Right atrium auricular region (tissue), 2 donors: Measurements from ENCODE around the gene CRB3. TPM values are rescaled to one million over a fixed set of nuclear protein-coding genes. Genes with fewer than 3 reads are reported as not detected.

ENCODE experiments used
- DNase-seq: peaks from one replicate; pipeline ENCODE4 v3.0.0-alpha.2; 2019; ENCODE audit warnings: low spot score
- H3K27ac ChIP-seq, 2 donors: fragments of 200-600 bp; sonication (generic); 1 replicate in 1 of 2; 2 replicates in 1 of 2; pipeline ENCODE4 v1.5.1; 2016 to 2019
- H3K27me3 ChIP-seq, 2 donors: fragments of 200-600 bp; sonication (generic); one replicate each; pipeline versions ENCODE4 v1.5.1 to v1.6.0; 2017 to 2019
- H3K36me3 ChIP-seq: fragments of 200-600 bp; sonication (generic); one replicate; pipeline ENCODE4 v1.5.1; 2016
- H3K4me1 ChIP-seq, 2 donors: fragments of 200-600 bp; sonication (generic); one replicate each; pipeline versions ENCODE4 v1.5.1 to v1.6.0; 2017 to 2019
- H3K4me3 ChIP-seq, 2 donors: fragments of 200-600 bp; sonication (generic); 1 replicate in 1 of 2; 2 replicates in 1 of 2; pipeline ENCODE4 v1.5.1; 2017 to 2019; ENCODE audit warnings: mild to moderate bottlenecking in 1 of 2, moderate library complexity in 1 of 2
- H3K9me3 ChIP-seq, 2 donors: fragments of 200-600 bp; sonication (generic); one replicate each; pipeline ENCODE4 v1.5.1; 2019
- CTCF ChIP-seq, 2 donors: fragments of 200-600 bp; sonication (generic); IDR thresholded peaks; one replicate each; pipeline ENCODE4 v1.5.1; 2019; ENCODE audit warnings: antibody characterized with exemption in 2 of 2
- total RNA-seq, 2 donors: library from RNA; depleted of rRNA; stranded (reverse); fragments of >200 nt; gene quantifications; one replicate each; pipeline ENCODE4 v1.1.0, GENCODE V29; 2016

The CRB3 gene
- total RNA-seq, 2 donors from 2014 or later, result 0.33 to 2.5 TPM

GRCh38 chr19:6443986-6444385, 20.1 kb upstream of the CRB3 start:
- H3K9me3 ChIP-seq, result peaks cover 0 to 6% of the 10 kb centered on the region in 2 donors
- no peaks in the 10 kb centered on the region for H3K27me3 ChIP-seq
- no peak for TF ChIP-seq CTCF (IDR thresholded peaks at IDR 0.05)
- peaks cover 10% of the 10 kb centered on the region for H3K36me3 ChIP-seq
- no peaks in the 10 kb centered on the region for H3K4me1 ChIP-seq
- no peak overlapping the region for H3K4me3 ChIP-seq
- no peak overlapping the region for H3K27ac ChIP-seq
- DNase-seq, result no peak

- no peak for DNase-seq
- Histone ChIP-seq H3K4me3 (no peak overlapping the region), H3K27ac (no peak overlapping the region), H3K36me3 (peaks cover 15% of the 10 kb centered on the region), H3K9me3 (peaks cover 0 to 6% of the 10 kb centered on the region in 2 donors), H3K27me3 (no peaks in the 10 kb centered on the region), H3K4me1 (no peaks in the 10 kb centered on the region)
- no peak for TF ChIP-seq CTCF (IDR thresholded peaks at IDR 0.05)
Observed at GRCh38 chr19:6446452-6446851, 17.6 kb upstream of the CRB3 start.

DNA sequence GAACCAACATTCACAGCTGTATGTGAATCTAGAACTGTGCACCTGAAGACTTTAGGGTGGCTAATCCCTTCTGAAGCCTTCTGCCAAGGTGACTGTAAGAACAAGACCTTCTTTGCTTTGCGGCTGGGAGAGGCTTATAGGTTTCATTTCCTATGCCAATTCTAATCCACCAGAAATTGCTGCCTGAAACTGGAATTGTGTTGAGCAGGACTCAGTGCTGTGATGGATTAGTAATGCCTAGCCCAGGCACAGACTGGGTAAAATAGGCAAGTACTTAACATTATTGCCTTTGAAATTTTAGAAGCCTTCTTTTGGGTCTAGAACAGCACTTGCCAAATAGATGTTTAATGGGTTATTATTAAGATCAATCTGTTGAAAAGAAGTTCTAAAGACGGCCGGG, 16.0 kb upstream of the CRB3 start:
- no peak for DNase-seq
- no peak overlapping the region for H3K4me3 ChIP-seq
- H3K27me3 ChIP-seq, result no peaks in the 10 kb centered on the region
- no peak for TF ChIP-seq CTCF (IDR thresholded peaks at IDR 0.05)
- peaks cover 25% of the 10 kb centered on the region for H3K36me3 ChIP-seq
- no peaks in the 10 kb centered on the region for H3K4me1 ChIP-seq
- H3K9me3 ChIP-seq, result peaks cover 0 to 6% of the 10 kb centered on the region in 2 donors
- no peak overlapping the region for H3K27ac ChIP-seq

DNA sequence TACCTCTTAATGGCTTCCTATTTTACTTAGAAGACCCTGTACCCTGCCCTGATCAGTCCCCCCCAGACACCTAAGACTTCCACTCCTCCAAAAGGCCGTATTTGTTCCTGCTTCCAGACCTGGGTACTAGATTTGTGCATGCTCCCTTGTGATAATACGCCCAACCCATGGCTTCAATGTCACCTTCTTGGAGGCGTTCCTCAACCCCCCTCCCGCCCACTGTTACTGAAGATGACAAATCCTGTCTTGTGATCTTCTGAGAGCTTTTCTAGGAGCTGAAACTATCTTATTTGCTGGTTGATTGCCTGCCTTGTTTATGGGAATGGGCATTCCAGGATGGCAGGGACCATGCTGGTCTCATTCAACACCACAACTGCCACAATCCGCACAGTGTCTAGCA, 13.9 kb upstream of the CRB3 start:
- Histone ChIP-seq H3K4me1 (no peaks in the 10 kb centered on the region), H3K4me3 (no peak overlapping the region), H3K36me3 (peaks cover 44% of the 10 kb centered on the region), H3K27me3 (no peaks in the 10 kb centered on the region), H3K9me3 (peaks cover 6 to 20% of the 10 kb centered on the region in 2 donors), H3K27ac (no peak overlapping the region)
- no peak for TF ChIP-seq CTCF (IDR thresholded peaks at IDR 0.05)
- DNase-seq, result no peak

- no peaks in the 10 kb centered on the region for H3K27me3 ChIP-seq
- no peak for DNase-seq
- H3K9me3 ChIP-seq, result peaks cover 6 to 16% of the 10 kb centered on the region in 2 donors
- no peak overlapping the region for H3K4me3 ChIP-seq
- H3K4me1 ChIP-seq, result no peaks in the 10 kb centered on the region
- peaks cover 48% of the 10 kb centered on the region for H3K36me3 ChIP-seq
- no peak for TF ChIP-seq CTCF (IDR thresholded peaks at IDR 0.05)
- H3K27ac ChIP-seq, result no peak overlapping the region
Observed at GRCh38 chr19:6451583-6452222, 12.4 kb upstream of the CRB3 start.

GRCh38 chr19:6452223-6452614, 11.9 kb upstream of the CRB3 start:
- no peak overlapping the region for H3K4me3 ChIP-seq
- H3K36me3 ChIP-seq, result peaks cover 44% of the 10 kb centered on the region
- TF ChIP-seq CTCF (IDR thresholded peaks at IDR 0.05), result no peak
- no peak for DNase-seq
- H3K27ac ChIP-seq, result no peak overlapping the region
- peaks cover 6 to 16% of the 10 kb centered on the region in 2 donors for H3K9me3 ChIP-seq
- no peaks in the 10 kb centered on the region for H3K27me3 ChIP-seq
- no peaks in the 10 kb centered on the region for H3K4me1 ChIP-seq
